ENCODE data around the gene TRMT10B. TPM values are rescaled to one million over a fixed set of nuclear protein-coding genes. Genes with fewer than 3 reads are reported as not detected.

Gene TRMT10B
- total RNA-seq, 2 experiments from 2014 or later, result 2.8 TPM; not detected in 1

GRCh38 chr9:37827483-37828165 is 74.0 kb downstream of the TRMT10B start:
- no peak overlapping the region for H3K4me2 ChIP-seq (ENCODE audit: low read length)

More at GRCh38 chr9:37827483-37828165, 74.0 kb downstream of the TRMT10B start:
- Histone ChIP-seq H3K9me3 (ENCODE audit: low read length) (no peaks in the 10 kb centered on the region), H3K36me3 (ENCODE audit: insufficient read depth, low read length) (peaks cover 57% of the 10 kb centered on the region), H4K20me1 (ENCODE audit: insufficient read depth, low read length) (no peaks in the 10 kb centered on the region), H3K4me3 (ENCODE audit: low read depth, low read length, poor library complexity, severe bottlenecking) (no peak overlapping the region), H3K9me2 (ENCODE audit: insufficient read depth, low read length) (no peaks in the 10 kb centered on the region), H3K27ac (ENCODE audit: low read depth, low read length, poor library complexity, severe bottlenecking) (no peak overlapping the region), H2AFZ (ENCODE audit: low read length) (no peak overlapping the region), H3K4me1 (ENCODE audit: insufficient read depth, low read length, poor library complexity, severe bottlenecking) (no peaks in the 10 kb centered on the region), H3K79me2 (ENCODE audit: insufficient read depth, low read depth, low read length) (0 out of 2 replicates have a peak, but pooled peaks cover 3% of the 10 kb centered on the region)
- ChIA-PET POLR2A (no interaction called here), CTCF (ENCODE audit: unreplicated experiment) (no interaction called here)
- intact Hi-C loops (cut with micrococcal nuclease; ENCODE audit: unreplicated experiment), result no loop called here
- DNase-seq (ENCODE audit: low spot score), result no peak
- BruUV-seq (replicated peaks), result no TSS peak
- no peak for TF ChIP-seq CTCF (conservative IDR thresholded peaks at IDR 0.05; ENCODE audit: low read length)
- no peak for TF ChIP-seq EZH2phosphoT487 (IDR thresholded peaks at IDR 0.05; ENCODE audit: borderline replicate concordance, low read depth, low read length)

Other genes with a start within 250 kb of the TRMT10B start
- 9.4 and 16.1 TPM in 2 replicates for gene FBXO10, start 177.4 kb upstream of the TRMT10B start, total RNA-seq (2014; rRNA removed; shearing (Covaris generic))
- 13.0 and 13.2 TPM in 2 replicates for gene FBXO10, start 177.4 kb upstream of the TRMT10B start, total RNA-seq (2022)
- gene TOMM5, start 161.2 kb upstream of the TRMT10B start, total RNA-seq (2014; rRNA removed; shearing (Covaris generic)), result 215 and 231 TPM in 2 replicates
- gene TOMM5, start 161.2 kb upstream of the TRMT10B start, total RNA-seq (2022), result 124 and 132 TPM in 2 replicates
- gene FRMPD1, start 102.9 kb upstream of the TRMT10B start, total RNA-seq (2014; rRNA removed; shearing (Covaris generic)), result not detected in 2 replicates
- not detected in 2 replicates for gene FRMPD1, start 102.9 kb upstream of the TRMT10B start, total RNA-seq (2022)
- gene EXOSC3, start 31.3 kb downstream of the TRMT10B start, total RNA-seq (2014; rRNA removed; shearing (Covaris generic)), result 82.6 and 111 TPM in 2 replicates
- gene EXOSC3, start 31.3 kb downstream of the TRMT10B start, total RNA-seq (2022), result 91.8 and 103 TPM in 2 replicates
- 10.9 and 12.8 TPM in 2 replicates for gene DCAF10, start 47.0 kb downstream of the TRMT10B start, total RNA-seq (2014; rRNA removed; shearing (Covaris generic))
- 20.8 and 24.9 TPM in 2 replicates for gene DCAF10, start 47.0 kb downstream of the TRMT10B start, total RNA-seq (2022)
- 20.1 and 31.8 TPM in 2 replicates for gene SLC25A51, start 150.3 kb downstream of the TRMT10B start, total RNA-seq (2014; rRNA removed; shearing (Covaris generic))
- gene SLC25A51, start 150.3 kb downstream of the TRMT10B start, total RNA-seq (2022), result 32.4 and 34.3 TPM in 2 replicates

Measured in OCI-LY7 (cell line).